ENCODE data around the gene CRISPLD2. TPM values are rescaled to one million over a fixed set of nuclear protein-coding genes. Genes with fewer than 3 reads are reported as not detected.
"Not testable (repeated sequence)": the region's sequence is repeated elsewhere in the genome, so short reads cannot be mapped to it uniquely, and the experiment has no call there.

Gene CRISPLD2
- total and polyA plus RNA-seq, 2 donors (not counting 1 experiment from before 2014, with no cell fraction given), result 37.0 to 96.2 TPM

- Histone ChIP-seq H4K20me1 (ENCODE audit: control insufficient read depth, extremely low read depth, insufficient read depth, low read length) (no peaks in the 10 kb centered on the region), H3K36me3 (ENCODE audit: control insufficient read depth, insufficient read depth, low read length) (no peaks in the 10 kb centered on the region), H2AFZ (ENCODE audit: low read length) (no peak overlapping the region), H3K79me2 (ENCODE audit: control insufficient read depth, insufficient read depth, low read length) (no peaks in the 10 kb centered on the region), H3K4me3 (replicated peaks in 1 of 4; ENCODE audit: control extremely low read depth in 1 of 4, insufficient read depth in 1 of 4, low read depth in 3 of 4, low read length in 4 of 4) (no peak overlapping the region), H3K4me2 (ENCODE audit: extremely low read depth, insufficient read depth, low read length) (no peak overlapping the region), H3K27ac (ENCODE audit: insufficient read depth, low read length) (no peak overlapping the region), H3K9me3 (ENCODE audit: control insufficient read depth, insufficient read depth, low read depth, low read length) (no peaks in the 10 kb centered on the region), H3K27me3 (ENCODE audit: control insufficient read depth, insufficient read depth, low read length) (no peaks in the 10 kb centered on the region), H3K4me1 (ENCODE audit: control insufficient read depth, extremely low read depth, insufficient read depth, low read length) (peaks cover 25% of the 10 kb centered on the region), H3K9ac (ENCODE audit: insufficient read depth, low read length) (no peak overlapping the region)
- DNase-seq (ENCODE audit: low read depth in 2 of 2), result no peak
- TF ChIP-seq EZH2 (IDR thresholded peaks at IDR 0.05; ENCODE audit: low read length, missing control alignments) (no peak), CTCF (conservative IDR thresholded peaks at IDR 0.05 in 1 of 2, IDR thresholded peaks at IDR 0.05 in 1 of 2; ENCODE audit: low read depth in 1 of 2, low read length in 2 of 2) (no peak)
These were observed 112.9 kb downstream of the CRISPLD2 start for GRCh38 chr16:84932681-84933080.

GRCh38 chr16:84933774-84934631, 114.2 kb downstream of the CRISPLD2 start:
- TF ChIP-seq CTCF (conservative IDR thresholded peaks at IDR 0.05 in 1 of 2, IDR thresholded peaks at IDR 0.05 in 1 of 2; ENCODE audit: low read depth in 1 of 2, low read length in 2 of 2) (no peak), EZH2 (IDR thresholded peaks at IDR 0.05; ENCODE audit: low read length, missing control alignments) (no peak)
- Histone ChIP-seq H3K36me3 (ENCODE audit: control insufficient read depth, insufficient read depth, low read length) (no peaks in the 10 kb centered on the region), H3K9ac (ENCODE audit: insufficient read depth, low read length) (peak overlapping the region; percentile 57), H3K4me2 (ENCODE audit: extremely low read depth, insufficient read depth, low read length) (peak overlapping the region; percentile 68), H3K9me3 (ENCODE audit: control insufficient read depth, insufficient read depth, low read depth, low read length) (no peaks in the 10 kb centered on the region), H4K20me1 (ENCODE audit: control insufficient read depth, extremely low read depth, insufficient read depth, low read length) (no peaks in the 10 kb centered on the region), H3K27me3 (ENCODE audit: control insufficient read depth, insufficient read depth, low read length) (no peaks in the 10 kb centered on the region), H3K27ac (ENCODE audit: insufficient read depth, low read length) (peak overlapping the region; percentile 86), H2AFZ (ENCODE audit: low read length) (peak overlapping the region; percentile 48), H3K4me3 (replicated peaks in 1 of 4; ENCODE audit: control extremely low read depth in 1 of 4, insufficient read depth in 1 of 4, low read depth in 3 of 4, low read length in 4 of 4) (no peak overlapping the region), H3K79me2 (ENCODE audit: control insufficient read depth, insufficient read depth, low read length) (no peaks in the 10 kb centered on the region), H3K4me1 (ENCODE audit: control insufficient read depth, extremely low read depth, insufficient read depth, low read length) (peaks cover 18% of the 10 kb centered on the region)
- peak; percentile 42 to 58 for DNase-seq (ENCODE audit: low read depth in 2 of 2)

GRCh38 chr16:84937196-84938005, 117.6 kb downstream of the CRISPLD2 start:
- no peak overlapping the region for H3K27ac ChIP-seq (ENCODE audit: insufficient read depth, low read length)
- H3K9me3 ChIP-seq (ENCODE audit: control insufficient read depth, insufficient read depth, low read depth, low read length), result no peaks in the 10 kb centered on the region
- no peaks in the 10 kb centered on the region for H4K20me1 ChIP-seq (ENCODE audit: control insufficient read depth, extremely low read depth, insufficient read depth, low read length)
- no peak for DNase-seq (ENCODE audit: low read depth in 2 of 2)
- H3K4me2 ChIP-seq (ENCODE audit: extremely low read depth, insufficient read depth, low read length), result no peak overlapping the region
- TF ChIP-seq CTCF (conservative IDR thresholded peaks at IDR 0.05 in 1 of 2, IDR thresholded peaks at IDR 0.05 in 1 of 2; ENCODE audit: low read depth in 1 of 2, low read length in 2 of 2), result no peak
- TF ChIP-seq EZH2 (IDR thresholded peaks at IDR 0.05; ENCODE audit: low read length, missing control alignments), result no peak
- H3K4me3 ChIP-seq (replicated peaks in 1 of 4; ENCODE audit: control extremely low read depth in 1 of 4, insufficient read depth in 1 of 4, low read depth in 3 of 4, low read length in 4 of 4), result no peak overlapping the region
- no peak overlapping the region for H2AFZ ChIP-seq (ENCODE audit: low read length)
- no peaks in the 10 kb centered on the region for H3K27me3 ChIP-seq (ENCODE audit: control insufficient read depth, insufficient read depth, low read length)
- H3K4me1 ChIP-seq (ENCODE audit: control insufficient read depth, extremely low read depth, insufficient read depth, low read length), result peaks cover 13% of the 10 kb centered on the region
- H3K36me3 ChIP-seq (ENCODE audit: control insufficient read depth, insufficient read depth, low read length), result no peaks in the 10 kb centered on the region
- H3K9ac ChIP-seq (ENCODE audit: insufficient read depth, low read length), result no peak overlapping the region
- no peaks in the 10 kb centered on the region for H3K79me2 ChIP-seq (ENCODE audit: control insufficient read depth, insufficient read depth, low read length)

GRCh38 chr16:84938616-84939015, 118.8 kb downstream of the CRISPLD2 start:
- H3K9me3 ChIP-seq (ENCODE audit: control insufficient read depth, insufficient read depth, low read depth, low read length); H3K27ac ChIP-seq (ENCODE audit: insufficient read depth, low read length); H3K9ac ChIP-seq (ENCODE audit: insufficient read depth, low read length); H3K27me3 ChIP-seq (ENCODE audit: control insufficient read depth, insufficient read depth, low read length); H3K4me1 ChIP-seq (ENCODE audit: control insufficient read depth, extremely low read depth, insufficient read depth, low read length); H2AFZ ChIP-seq (ENCODE audit: low read length); H3K79me2 ChIP-seq (ENCODE audit: control insufficient read depth, insufficient read depth, low read length); DNase-seq (ENCODE audit: low read depth in 2 of 2); H3K36me3 ChIP-seq (ENCODE audit: control insufficient read depth, insufficient read depth, low read length); H3K4me2 ChIP-seq (ENCODE audit: extremely low read depth, insufficient read depth, low read length); H3K4me3 ChIP-seq (replicated peaks in 1 of 4; ENCODE audit: control extremely low read depth in 1 of 4, insufficient read depth in 1 of 4, low read depth in 3 of 4, low read length in 4 of 4); H4K20me1 ChIP-seq (ENCODE audit: control insufficient read depth, extremely low read depth, insufficient read depth, low read length): not testable (repeated sequence)
